Endodermal cell (in vitro differentiated cells): Measurements from ENCODE around the gene EPB41. TPM values are rescaled to one million over a fixed set of nuclear protein-coding genes. Genes with fewer than 3 reads are reported as not detected.

ENCODE experiments used
- DNase-seq: peaks from one replicate; pipeline ENCODE4 v3.0.0-alpha.2; 2017
- H3K27ac ChIP-seq: 2 replicates; pipeline ENCODE4 v1.5.1; 2013; ENCODE audit warnings: mild to moderate bottlenecking, low read depth, low read length, moderate library complexity
- H3K27me3 ChIP-seq: 2 replicates; pipeline ENCODE4 v1.6.1; 2013; ENCODE audit warnings: mild to moderate bottlenecking, low read length, moderate library complexity; ENCODE audit not compliant: insufficient read depth, control insufficient read depth, poor library complexity, severe bottlenecking
- H3K36me3 ChIP-seq: 2 replicates; pipeline ENCODE4 v1.7.0; 2013; ENCODE audit warnings: mild to moderate bottlenecking, low read length, moderate library complexity; ENCODE audit not compliant: control insufficient read depth, insufficient read depth
- H3K4me1 ChIP-seq: one replicate; pipeline ENCODE4 v1.7.0; 2013; ENCODE audit warnings: low read length; ENCODE audit not compliant: control insufficient read depth, insufficient read depth
- H3K4me3 ChIP-seq: 2 replicates; pipeline ENCODE4 v1.5.1; 2013; ENCODE audit warnings: mild to moderate bottlenecking, low read length, moderate library complexity
- H3K9ac ChIP-seq: 2 replicates; pipeline ENCODE4 v1.6.1; 2013; ENCODE audit warnings: mild to moderate bottlenecking, low read length, moderate library complexity; ENCODE audit not compliant: poor library complexity, severe bottlenecking; ENCODE audit errors: extremely low read depth
- H3K9me3 ChIP-seq: 2 replicates; pipeline ENCODE4 v1.6.1; 2013; ENCODE audit warnings: mild to moderate bottlenecking, low read length, moderate library complexity; ENCODE audit not compliant: control insufficient read depth
- H3K27ac Mint-ChIP-seq: 2 replicates; pipeline ENCODE4 v1.8.0; 2020; ENCODE audit warnings: mixed read lengths
- H3K27me3 Mint-ChIP-seq: 2 replicates; pipeline ENCODE4 v1.8.0; 2021; ENCODE audit warnings: mild to moderate bottlenecking, mixed read lengths; ENCODE audit not compliant: insufficient read depth
- H3K36me3 Mint-ChIP-seq: 2 replicates; pipeline ENCODE4 v1.8.0; 2020; ENCODE audit warnings: low read depth, mixed read lengths
- H3K4me1 Mint-ChIP-seq: 2 replicates; pipeline ENCODE4 v1.8.0; 2020; ENCODE audit warnings: mixed read lengths
- H3K4me3 Mint-ChIP-seq: 2 replicates; pipeline ENCODE4 v1.8.0; 2020; ENCODE audit warnings: mild to moderate bottlenecking, moderate library complexity, mixed read lengths
- H3K9me3 Mint-ChIP-seq: 2 replicates; pipeline ENCODE4 v1.8.0; 2020; ENCODE audit warnings: mild to moderate bottlenecking, mixed read lengths
- CTCF ChIP-seq: fragments of 200-600 bp; sonication (generic); conservative IDR thresholded peaks from 2 replicates; pipeline ENCODE4 v1.5.0; 2021; ENCODE audit warnings: antibody characterized with exemption, mild to moderate bottlenecking
- WGBS, 2 experiments: methylation state at CpG; one replicate each; pipeline versions ENCODE4 v1.1.5 to v1.1.7; 2013; ENCODE audit warnings: missing lambda C conversion rate in 2 of 2, mixed read lengths in 1 of 2; ENCODE audit not compliant: insufficient coverage in 1 of 2, insufficient read length in 1 of 2; 5-methylcytosine and 5-hydroxymethylcytosine counted together
- total RNA-seq, 2 donors: library from RNA; stranded (reverse); fragmentation: NEBNext Ultra II Directional in 1 of 2; extraction: Animal tissue kit (Norgen Biotek cat#: 25700) in 1 of 2; gene quantifications; 2 replicates in 1 of 2; 3 replicates in 1 of 2; pipeline ENCODE4 v1.2.1, GENCODE V29; 2021

Gene EPB41
- total RNA-seq, 2 donors from 2014 or later: 60.3 to 91.0 TPM

DNA sequence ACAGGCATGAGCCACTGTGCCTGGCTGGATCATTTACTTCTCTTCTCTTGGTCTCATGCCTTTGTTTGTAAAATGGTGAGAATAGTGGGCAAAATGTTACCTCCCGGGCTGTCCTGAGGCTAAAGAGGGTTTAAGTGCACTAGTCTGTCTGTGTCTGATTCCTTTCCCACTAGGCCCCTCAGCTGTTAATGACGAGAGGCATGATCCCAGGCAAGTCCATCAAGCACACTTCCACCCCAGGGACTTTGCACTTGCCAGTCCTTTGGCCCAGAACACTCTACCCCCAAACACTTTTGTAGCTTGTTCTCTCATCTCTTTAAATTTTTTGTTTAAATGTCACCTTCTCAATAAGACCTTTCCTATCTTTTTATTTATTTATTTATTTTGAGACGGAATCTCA is 13.8 kb upstream of the EPB41 start:
- Mint-ChIP-seq H3K36me3 (no peaks in the 10 kb centered on the region), H3K9me3 (peaks cover 5% of the 10 kb centered on the region), H3K27me3 (no peaks in the 10 kb centered on the region), H3K27ac (no peak overlapping the region), H3K4me1 (no peaks in the 10 kb centered on the region), H3K4me3 (no peak overlapping the region)
- H3K36me3 ChIP-seq: no peaks in the 10 kb centered on the region
- peaks cover 4% of the 10 kb centered on the region for H3K9me3 ChIP-seq
- no peak overlapping the region for H3K4me3 ChIP-seq
- DNase-seq: no peak
- no peak overlapping the region for H3K27ac ChIP-seq
- H3K27me3 ChIP-seq: no peaks in the 10 kb centered on the region
- H3K4me1 ChIP-seq: no peaks in the 10 kb centered on the region
- WGBS, 2 experiments: 93 to 100% methylated on average over 1 to 3 of the region's 3 CpGs
- no peak for TF ChIP-seq CTCF
- H3K9ac ChIP-seq: no peak overlapping the region

DNA sequence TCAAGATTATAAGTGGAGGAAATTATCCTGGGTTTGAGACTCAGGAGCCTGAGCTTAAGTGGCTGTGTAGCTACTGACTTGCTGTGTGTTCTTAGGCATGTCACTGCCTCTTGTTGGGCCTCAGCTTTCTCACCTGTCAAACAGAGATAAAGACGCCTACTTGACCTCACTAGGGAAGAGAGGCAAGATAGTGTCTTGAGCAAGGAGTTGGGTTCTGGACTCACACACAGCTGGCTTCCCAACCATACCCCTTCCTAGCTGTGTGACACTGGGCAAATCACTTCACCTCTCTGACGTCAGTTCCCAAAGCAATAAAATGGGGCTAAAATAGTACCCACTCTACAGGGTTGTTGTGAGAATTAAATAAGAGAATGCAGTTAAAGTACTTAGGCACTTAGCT is 11.6 kb upstream of the EPB41 start:
- WGBS, 2 experiments: 91% methylated on average over 2 of the region's 2 CpGs; no CpG with 5 or more reads in 1 of the 2 experiments
- Mint-ChIP-seq H3K36me3 (no peaks in the 10 kb centered on the region), H3K27me3 (no peaks in the 10 kb centered on the region), H3K27ac (no peak overlapping the region), H3K4me3 (no peak overlapping the region), H3K9me3 (peaks cover 5% of the 10 kb centered on the region), H3K4me1 (no peaks in the 10 kb centered on the region)
- Histone ChIP-seq H3K9me3 (peaks cover 4% of the 10 kb centered on the region), H3K36me3 (no peaks in the 10 kb centered on the region), H3K27ac (no peak overlapping the region), H3K4me3 (no peak overlapping the region), H3K27me3 (no peaks in the 10 kb centered on the region), H3K9ac (no peak overlapping the region), H3K4me1 (no peaks in the 10 kb centered on the region)
- DNase-seq: no peak
- TF ChIP-seq CTCF: no peak

DNA sequence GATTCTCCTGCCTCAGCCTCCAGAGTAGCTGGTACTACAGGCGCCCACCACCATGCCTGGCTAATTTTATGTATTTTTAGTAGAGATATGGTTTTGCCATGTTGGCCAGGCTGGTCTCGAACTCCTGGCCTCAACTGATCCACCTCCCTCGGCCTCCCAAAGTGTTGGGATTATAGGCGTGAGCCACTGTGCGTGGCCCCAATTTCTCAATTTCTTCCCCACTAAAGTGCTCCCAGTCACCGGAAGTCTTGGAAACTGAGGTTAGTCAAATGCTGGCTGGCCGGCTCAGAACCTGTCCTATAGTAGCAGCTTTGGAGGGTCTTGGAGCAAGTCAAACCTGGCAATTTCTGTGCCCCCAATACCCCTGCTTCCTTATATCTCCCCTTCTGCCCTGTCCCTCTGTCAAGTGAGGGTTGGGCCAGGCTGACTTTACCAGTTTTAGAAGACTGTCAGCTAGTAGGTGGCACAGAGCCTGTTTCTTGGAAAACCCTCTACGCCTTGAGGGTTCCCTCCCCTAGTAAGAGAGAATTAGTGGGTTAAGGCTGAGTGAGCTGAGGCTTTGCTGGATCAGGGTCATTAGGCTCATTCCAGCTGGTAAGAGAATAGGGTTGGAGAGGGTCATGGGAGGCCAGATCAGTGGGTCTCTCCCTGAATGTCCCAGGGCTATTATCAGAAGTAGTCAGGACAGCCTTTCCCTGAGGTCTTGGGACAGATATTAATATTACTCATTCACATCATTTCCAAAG is 8.3 kb upstream of the EPB41 start:
- no peak overlapping the region for H3K27ac Mint-ChIP-seq
- H3K27me3 Mint-ChIP-seq: no peaks in the 10 kb centered on the region
- no peak for TF ChIP-seq CTCF

More for the DNA sequence above, 8.3 kb upstream of the EPB41 start:
- Histone ChIP-seq H3K9me3 (peaks cover 4% of the 10 kb centered on the region), H3K9ac (no peak overlapping the region), H3K27me3 (no peaks in the 10 kb centered on the region), H3K36me3 (no peaks in the 10 kb centered on the region), H3K4me3 (no peak overlapping the region), H3K27ac (no peak overlapping the region), H3K4me1 (no peaks in the 10 kb centered on the region)
- Mint-ChIP-seq H3K36me3 (no peaks in the 10 kb centered on the region), H3K4me1 (no peaks in the 10 kb centered on the region), H3K4me3 (no peak overlapping the region), H3K9me3 (peaks cover 5% of the 10 kb centered on the region)
- no peak for DNase-seq
- 85 to 99% methylated on average over 6 to 8 of the region's 8 CpGs for WGBS, 2 experiments
